ENCODE measurements around the gene LBX2. TPM values are rescaled to one million over a fixed set of nuclear protein-coding genes. Genes with fewer than 3 reads are reported as not detected.

LBX2 gene
- total RNA-seq, 1 experiment from 2014 or later: 10.1 TPM

GRCh38 chr2:74524955-74525716, 25.7 kb upstream of the LBX2 start:
- Histone ChIP-seq H3K9ac (ENCODE audit: low read length) (no peak overlapping the region), H3K4me3 (replicated peaks in 1 of 2; ENCODE audit: low read depth in 1 of 2, low read length in 2 of 2) (no peak overlapping the region), H3K9me2 (ENCODE audit: insufficient read depth) (no peaks in the 10 kb centered on the region), H3K4me1 (ENCODE audit: control insufficient read depth in 1 of 2, insufficient read depth in 2 of 2, low read length in 2 of 2) (peaks cover 8 to 19% of the 10 kb centered on the region in 2 experiments; a peak in 3 of 4 replicates), H2AFZ (ENCODE audit: low read depth, low read length, poor library complexity, severe bottlenecking) (no peak overlapping the region), H3K36me3 (ENCODE audit: control insufficient read depth in 1 of 2, insufficient read depth in 2 of 2, low read length in 2 of 2) (peaks cover 18 to 27% of the 10 kb centered on the region in 2 experiments), H4K20me1 (ENCODE audit: insufficient read depth) (no peaks in the 10 kb centered on the region), H3K27me3 (ENCODE audit: insufficient read depth, low read length) (no peaks in the 10 kb centered on the region), H3K4me2 (ENCODE audit: low read length) (no peak overlapping the region), H3K27ac (ENCODE audit: low read depth, low read length) (no peak overlapping the region), H3K79me2 (ENCODE audit: insufficient read depth, low read length) (peaks cover 34% of the 10 kb centered on the region), H3K9me3 (ENCODE audit: control insufficient read depth in 1 of 2, insufficient read depth in 1 of 2, low read depth in 1 of 2, low read length in 2 of 2) (no peaks in the 10 kb centered on the region)
- TF ChIP-seq FOSL1 (IDR thresholded peaks at IDR 0.05; ENCODE audit: low read depth) (no peak), ZNF274 (IDR thresholded peaks at IDR 0.05; ENCODE audit: low read depth, low read length) (no peak), YY1 (IDR thresholded peaks at IDR 0.05; ENCODE audit: extremely low read depth, insufficient replicate concordance, low read depth, low read length) (no peak), TCF7L2 (IDR thresholded peaks at IDR 0.05; ENCODE audit: borderline replicate concordance, extremely low read depth, insufficient read depth, insufficient read length) (no peak), POLR2A (IDR thresholded peaks at IDR 0.05; ENCODE audit: borderline replicate concordance, extremely low read depth, insufficient read depth, insufficient read length) (no peak), ELF1 (IDR thresholded peaks at IDR 0.05; ENCODE audit: borderline replicate concordance, low read depth) (no peak), EZH2 (IDR thresholded peaks at IDR 0.05) (no peak), ZFX (IDR thresholded peaks at IDR 0.05) (no peak), CEBPB (IDR thresholded peaks at IDR 0.05; ENCODE audit: low read depth) (no peak), POLR2AphosphoS5 (IDR thresholded peaks at IDR 0.05; ENCODE audit: low read depth, low read length) (no peak), RAD21 (IDR thresholded peaks at IDR 0.05; ENCODE audit: low read depth) (no peak), ZBTB33 (IDR thresholded peaks at IDR 0.05; ENCODE audit: extremely low read depth, insufficient replicate concordance, low read length) (no peak)
- TF ChIP-seq, protein P1, sequence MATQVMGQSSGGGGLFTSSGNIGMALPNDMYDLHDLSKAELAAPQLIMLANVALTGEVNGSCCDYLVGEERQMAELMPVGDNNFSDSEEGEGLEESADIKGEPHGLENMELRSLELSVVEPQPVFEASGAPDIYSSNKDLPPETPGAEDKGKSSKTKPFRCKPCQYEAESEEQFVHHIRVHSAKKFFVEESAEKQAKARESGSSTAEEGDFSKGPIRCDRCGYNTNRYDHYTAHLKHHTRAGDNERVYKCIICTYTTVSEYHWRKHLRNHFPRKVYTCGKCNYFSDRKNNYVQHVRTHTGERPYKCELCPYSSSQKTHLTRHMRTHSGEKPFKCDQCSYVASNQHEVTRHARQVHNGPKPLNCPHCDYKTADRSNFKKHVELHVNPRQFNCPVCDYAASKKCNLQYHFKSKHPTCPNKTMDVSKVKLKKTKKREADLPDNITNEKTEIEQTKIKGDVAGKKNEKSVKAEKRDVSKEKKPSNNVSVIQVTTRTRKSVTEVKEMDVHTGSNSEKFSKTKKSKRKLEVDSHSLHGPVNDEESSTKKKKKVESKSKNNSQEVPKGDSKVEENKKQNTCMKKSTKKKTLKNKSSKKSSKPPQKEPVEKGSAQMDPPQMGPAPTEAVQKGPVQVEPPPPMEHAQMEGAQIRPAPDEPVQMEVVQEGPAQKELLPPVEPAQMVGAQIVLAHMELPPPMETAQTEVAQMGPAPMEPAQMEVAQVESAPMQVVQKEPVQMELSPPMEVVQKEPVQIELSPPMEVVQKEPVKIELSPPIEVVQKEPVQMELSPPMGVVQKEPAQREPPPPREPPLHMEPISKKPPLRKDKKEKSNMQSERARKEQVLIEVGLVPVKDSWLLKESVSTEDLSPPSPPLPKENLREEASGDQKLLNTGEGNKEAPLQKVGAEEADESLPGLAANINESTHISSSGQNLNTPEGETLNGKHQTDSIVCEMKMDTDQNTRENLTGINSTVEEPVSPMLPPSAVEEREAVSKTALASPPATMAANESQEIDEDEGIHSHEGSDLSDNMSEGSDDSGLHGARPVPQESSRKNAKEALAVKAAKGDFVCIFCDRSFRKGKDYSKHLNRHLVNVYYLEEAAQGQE (IDR thresholded peaks at IDR 0.05; ENCODE audit: low read depth): no peak
- TF ChIP-seq, protein P2, sequence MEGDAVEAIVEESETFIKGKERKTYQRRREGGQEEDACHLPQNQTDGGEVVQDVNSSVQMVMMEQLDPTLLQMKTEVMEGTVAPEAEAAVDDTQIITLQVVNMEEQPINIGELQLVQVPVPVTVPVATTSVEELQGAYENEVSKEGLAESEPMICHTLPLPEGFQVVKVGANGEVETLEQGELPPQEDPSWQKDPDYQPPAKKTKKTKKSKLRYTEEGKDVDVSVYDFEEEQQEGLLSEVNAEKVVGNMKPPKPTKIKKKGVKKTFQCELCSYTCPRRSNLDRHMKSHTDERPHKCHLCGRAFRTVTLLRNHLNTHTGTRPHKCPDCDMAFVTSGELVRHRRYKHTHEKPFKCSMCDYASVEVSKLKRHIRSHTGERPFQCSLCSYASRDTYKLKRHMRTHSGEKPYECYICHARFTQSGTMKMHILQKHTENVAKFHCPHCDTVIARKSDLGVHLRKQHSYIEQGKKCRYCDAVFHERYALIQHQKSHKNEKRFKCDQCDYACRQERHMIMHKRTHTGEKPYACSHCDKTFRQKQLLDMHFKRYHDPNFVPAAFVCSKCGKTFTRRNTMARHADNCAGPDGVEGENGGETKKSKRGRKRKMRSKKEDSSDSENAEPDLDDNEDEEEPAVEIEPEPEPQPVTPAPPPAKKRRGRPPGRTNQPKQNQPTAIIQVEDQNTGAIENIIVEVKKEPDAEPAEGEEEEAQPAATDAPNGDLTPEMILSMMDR (IDR thresholded peaks at IDR 0.05 in 2 of 3, conservative IDR thresholded peaks at IDR 0.05 in 1 of 3; ENCODE audit: borderline replicate concordance in 1 of 3, insufficient read depth in 1 of 3, low read depth in 2 of 3, low read length in 2 of 3): no peak
- no peak for DNase-seq (ENCODE audit: low read depth, low spot score)
- RAD21 ChIA-PET (ENCODE audit: low non-redundant PET in 1 of 2, low total read pairs in 2 of 2, uncharacterized antibody in 2 of 2, unreplicated experiment in 2 of 2): no interaction called here
- ATAC-seq: no peak
- CTCF ChIA-PET: no interaction called here
- POLR2A ChIA-PET: no interaction called here
- intact Hi-C loops (cut with micrococcal nuclease): no loop called here
- no TSS peak for BruUV-seq (replicated peaks)
